ENCODE measurements around the gene NEUROG3. TPM values are rescaled to one million over a fixed set of nuclear protein-coding genes. Genes with fewer than 3 reads are reported as not detected.

Gene NEUROG3
- total RNA-seq, 1 donor from 2014 or later, result not detected

Other genes with a start within 250 kb of the NEUROG3 start
- gene TACR2, start 156.5 kb downstream of the NEUROG3 start, total RNA-seq, result 0.49 TPM
- 3.7 TPM for gene TSPAN15, start 122.0 kb downstream of the NEUROG3 start, total RNA-seq
- 12.8 TPM for gene FAM241B, start 56.8 kb upstream of the NEUROG3 start, total RNA-seq
- gene COL13A1, start 228.5 kb upstream of the NEUROG3 start, total RNA-seq, result 2.7 TPM

Data from temporal lobe (tissue), 1 donor.